Neural progenitor cell (in vitro differentiated cells): ENCODE results near the gene TCEA3. TPM values are rescaled to one million over a fixed set of nuclear protein-coding genes. Genes with fewer than 3 reads are reported as not detected.

Experiments used
- DNase-seq: peaks from one replicate; pipeline ENCODE4 v3.0.0-alpha.2; 2016; ENCODE audit warnings: low spot score
- H2AFZ ChIP-seq: fragments of 200-600 bp; sonication (generic); replicated peaks from 2 replicates; pipeline ENCODE4 v1.6.1; 2016; ENCODE audit warnings: antibody characterized with exemption
- H3F3A ChIP-seq: fragments of 200-600 bp; sonication (generic); 2 replicates; pipeline ENCODE4 v1.6.1; 2016; ENCODE audit warnings: antibody characterized with exemption, low read depth
- H3K27ac ChIP-seq: fragments of 200-600 bp; sonication (generic); 2 replicates; pipeline ENCODE4 v1.5.1; 2016; ENCODE audit warnings: mild to moderate bottlenecking
- H3K27me3 ChIP-seq: fragments of 200-600 bp; sonication (generic); 2 replicates; pipeline ENCODE4 v1.6.1; 2016; ENCODE audit warnings: mild to moderate bottlenecking, moderate library complexity
- H3K36me3 ChIP-seq: fragments of 200-600 bp; sonication (generic); 2 replicates; pipeline ENCODE4 v1.5.1; 2016
- H3K4me1 ChIP-seq: fragments of 200-600 bp; sonication (generic); 2 replicates; pipeline ENCODE4 v1.6.1; 2016; ENCODE audit warnings: mixed run types
- H3K4me2 ChIP-seq: fragments of 200-600 bp; sonication (generic); 2 replicates; pipeline ENCODE4 v1.6.1; 2016
- H3K4me3 ChIP-seq: fragments of 200-600 bp; sonication (generic); 2 replicates; pipeline ENCODE4 v1.5.1; 2016
- H3K79me2 ChIP-seq: fragments of 200-600 bp; sonication (generic); 2 replicates; pipeline ENCODE4 v1.6.1; 2016; ENCODE audit warnings: low read depth
- H3K9ac ChIP-seq: fragments of 200-600 bp; sonication (generic); 2 replicates; pipeline ENCODE4 v1.6.1; 2016
- H3K9me3 ChIP-seq: fragments of 200-600 bp; sonication (generic); 2 replicates; pipeline ENCODE4 v1.5.1; 2016; ENCODE audit warnings: low read depth
- H4K20me1 ChIP-seq: fragments of 200-600 bp; sonication (generic); 2 replicates; pipeline ENCODE4 v1.6.1; 2016; ENCODE audit warnings: low read depth
- H3K27ac Mint-ChIP-seq: 3 replicates; pipeline ENCODE4 v1.8.0; 2021; ENCODE audit warnings: mixed read lengths
- H3K27me3 Mint-ChIP-seq: 2 replicates; pipeline ENCODE4 v1.8.0; 2022; ENCODE audit warnings: low read depth, mild to moderate bottlenecking, inconsistent platforms, moderate library complexity, mixed read lengths; ENCODE audit not compliant: insufficient read depth
- H3K36me3 Mint-ChIP-seq: 3 replicates; pipeline ENCODE4 v1.8.0; 2021; ENCODE audit warnings: mixed read lengths
- H3K4me1 Mint-ChIP-seq: 3 replicates; pipeline ENCODE4 v1.8.0; 2021; ENCODE audit warnings: mixed read lengths
- H3K4me3 Mint-ChIP-seq: 3 replicates; pipeline ENCODE4 v1.8.0; 2021; ENCODE audit warnings: mild to moderate bottlenecking, moderate library complexity, mixed read lengths
- H3K9me3 Mint-ChIP-seq: 3 replicates; pipeline ENCODE4 v1.8.0; 2020; ENCODE audit warnings: mixed read lengths
- EZH2 ChIP-seq: fragments of 200-600 bp; sonication (generic); IDR thresholded peaks from 2 replicates; pipeline ENCODE4 v1.6.1; 2017; ENCODE audit warnings: antibody characterized with exemption, mild to moderate bottlenecking, moderate library complexity
- EZH2phosphoT487 ChIP-seq: fragments of 200-600 bp; sonication (generic); IDR thresholded peaks from 2 replicates; pipeline ENCODE4 v1.6.1; 2017; ENCODE audit warnings: antibody characterized with exemption
- total RNA-seq: library from RNA; depleted of rRNA; stranded (reverse); fragments of >200 nt; gene quantifications from 2 replicates; pipeline ENCODE4 v1.2.3, GENCODE V29; 2015; ENCODE audit warnings: low replicate concordance
- TF ChIP-seq, protein P1 (sequence below): fragments of 200-600 bp; sonication (generic); IDR thresholded peaks from 2 replicates; pipeline ENCODE4 v1.5.1; 2017; ENCODE audit warnings: antibody characterized with exemption, mild to moderate bottlenecking

Gene TCEA3
- total RNA-seq, 1 donor from 2014 or later, result 0.54 TPM

DNA sequence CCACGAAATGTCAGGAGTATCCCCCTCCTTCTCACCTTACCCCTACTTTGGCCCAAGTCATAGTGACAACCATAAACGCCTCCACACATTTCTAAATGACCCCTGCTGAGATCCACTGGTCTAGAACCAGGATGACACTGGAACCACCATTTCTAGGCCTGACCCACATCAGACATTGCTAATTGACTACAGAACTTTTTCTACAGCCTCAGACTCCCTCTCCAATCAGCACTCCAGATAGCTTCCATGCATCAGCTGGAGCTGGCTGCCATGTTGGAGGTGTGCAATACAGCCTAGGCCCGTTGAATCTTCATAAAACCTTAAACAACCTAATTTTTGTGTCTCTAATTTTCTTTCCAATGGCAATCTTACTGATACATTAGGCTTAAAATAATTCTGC is 18.6 kb downstream of the TCEA3 start:
- Mint-ChIP-seq H3K9me3 (no peaks in the 10 kb centered on the region), H3K4me3 (no peak overlapping the region), H3K36me3 (no peaks in the 10 kb centered on the region), H3K27ac (no peak overlapping the region), H3K27me3 (no peaks in the 10 kb centered on the region), H3K4me1 (peaks cover 16% of the 10 kb centered on the region)
- H3K9me3 ChIP-seq, result no peaks in the 10 kb centered on the region
- H3K4me1 ChIP-seq, result no peaks in the 10 kb centered on the region
- no peak overlapping the region for H2AFZ ChIP-seq
- no peaks in the 10 kb centered on the region for H3K36me3 ChIP-seq
- no peak overlapping the region for H3K9ac ChIP-seq
- no peak for DNase-seq
- H3K4me3 ChIP-seq, result no peak overlapping the region
- no peaks in the 10 kb centered on the region for H3K79me2 ChIP-seq
- peaks cover 98% of the 10 kb centered on the region for H3K27me3 ChIP-seq
- no peaks in the 10 kb centered on the region for H4K20me1 ChIP-seq
- TF ChIP-seq, protein P1, sequence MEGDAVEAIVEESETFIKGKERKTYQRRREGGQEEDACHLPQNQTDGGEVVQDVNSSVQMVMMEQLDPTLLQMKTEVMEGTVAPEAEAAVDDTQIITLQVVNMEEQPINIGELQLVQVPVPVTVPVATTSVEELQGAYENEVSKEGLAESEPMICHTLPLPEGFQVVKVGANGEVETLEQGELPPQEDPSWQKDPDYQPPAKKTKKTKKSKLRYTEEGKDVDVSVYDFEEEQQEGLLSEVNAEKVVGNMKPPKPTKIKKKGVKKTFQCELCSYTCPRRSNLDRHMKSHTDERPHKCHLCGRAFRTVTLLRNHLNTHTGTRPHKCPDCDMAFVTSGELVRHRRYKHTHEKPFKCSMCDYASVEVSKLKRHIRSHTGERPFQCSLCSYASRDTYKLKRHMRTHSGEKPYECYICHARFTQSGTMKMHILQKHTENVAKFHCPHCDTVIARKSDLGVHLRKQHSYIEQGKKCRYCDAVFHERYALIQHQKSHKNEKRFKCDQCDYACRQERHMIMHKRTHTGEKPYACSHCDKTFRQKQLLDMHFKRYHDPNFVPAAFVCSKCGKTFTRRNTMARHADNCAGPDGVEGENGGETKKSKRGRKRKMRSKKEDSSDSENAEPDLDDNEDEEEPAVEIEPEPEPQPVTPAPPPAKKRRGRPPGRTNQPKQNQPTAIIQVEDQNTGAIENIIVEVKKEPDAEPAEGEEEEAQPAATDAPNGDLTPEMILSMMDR, result no peak
- TF ChIP-seq EZH2 (no peak), EZH2phosphoT487 (no peak)
- no peak overlapping the region for H3K4me2 ChIP-seq
- H3K27ac ChIP-seq, result no peak overlapping the region
- no peaks in the 10 kb centered on the region for H3F3A ChIP-seq

DNA sequence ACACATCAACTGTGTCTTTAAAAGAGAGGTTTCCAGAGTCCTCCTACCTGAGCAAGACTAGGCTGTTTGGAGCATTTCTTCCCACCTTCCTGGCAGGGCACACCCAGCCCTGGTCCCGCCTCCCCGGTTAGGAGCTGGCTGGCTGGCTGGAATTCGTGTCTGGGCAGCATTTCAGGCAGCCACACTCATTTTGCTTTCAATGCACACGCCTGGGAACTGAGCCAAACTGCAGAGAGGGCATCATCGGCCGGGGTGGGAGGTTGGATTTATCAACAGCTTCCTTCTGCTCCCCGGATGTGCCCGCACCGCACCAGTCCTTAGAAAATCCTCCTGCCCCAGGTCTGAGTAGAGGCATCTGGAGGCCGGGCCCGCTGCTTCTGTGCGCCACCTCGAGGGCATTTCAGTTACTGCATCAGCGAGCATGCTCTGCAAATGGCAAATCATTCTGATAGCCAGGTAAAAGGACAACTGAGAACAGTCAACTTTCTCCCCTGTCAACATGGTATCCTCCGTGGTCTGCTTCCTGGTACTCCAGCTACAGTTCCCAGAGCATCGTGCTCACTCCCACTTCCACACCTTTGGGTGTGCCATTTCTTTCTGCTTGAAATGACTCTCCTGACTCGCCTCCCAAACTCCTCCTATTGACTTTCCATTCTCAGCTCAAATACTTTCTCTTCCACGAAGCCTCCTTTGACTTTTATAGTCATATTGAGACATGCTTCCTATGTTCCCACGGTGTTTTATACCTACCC is 20.6 kb downstream of the TCEA3 start:
- H2AFZ ChIP-seq, result peak overlapping the region; percentile 91
- peaks cover 98% of the 10 kb centered on the region for H3K27me3 ChIP-seq
- peaks cover 18% of the 10 kb centered on the region for H3K4me1 Mint-ChIP-seq
- no peaks in the 10 kb centered on the region for H3K36me3 Mint-ChIP-seq
- no peaks in the 10 kb centered on the region for H3F3A ChIP-seq
- H3K9me3 Mint-ChIP-seq, result no peaks in the 10 kb centered on the region
- TF ChIP-seq EZH2phosphoT487, result no peak
- TF ChIP-seq, protein P1, result peak; percentile 93
- H4K20me1 ChIP-seq, result no peaks in the 10 kb centered on the region
- no peak overlapping the region for H3K27ac Mint-ChIP-seq
- no peak overlapping the region for H3K27ac ChIP-seq
- no peak overlapping the region for H3K9ac ChIP-seq
- H3K4me3 ChIP-seq, result peak overlapping the region; percentile 16
- H3K9me3 ChIP-seq, result no peaks in the 10 kb centered on the region
- DNase-seq, result peak; percentile 85
- no peaks in the 10 kb centered on the region for H3K36me3 ChIP-seq
- H3K4me1 ChIP-seq, result no peaks in the 10 kb centered on the region
- peaks cover under 1% of the 10 kb centered on the region for H3K27me3 Mint-ChIP-seq
- H3K4me2 ChIP-seq, result peak overlapping the region; percentile 72
- H3K4me3 Mint-ChIP-seq, result peak overlapping the region; percentile 58
- no peaks in the 10 kb centered on the region for H3K79me2 ChIP-seq

DNA sequence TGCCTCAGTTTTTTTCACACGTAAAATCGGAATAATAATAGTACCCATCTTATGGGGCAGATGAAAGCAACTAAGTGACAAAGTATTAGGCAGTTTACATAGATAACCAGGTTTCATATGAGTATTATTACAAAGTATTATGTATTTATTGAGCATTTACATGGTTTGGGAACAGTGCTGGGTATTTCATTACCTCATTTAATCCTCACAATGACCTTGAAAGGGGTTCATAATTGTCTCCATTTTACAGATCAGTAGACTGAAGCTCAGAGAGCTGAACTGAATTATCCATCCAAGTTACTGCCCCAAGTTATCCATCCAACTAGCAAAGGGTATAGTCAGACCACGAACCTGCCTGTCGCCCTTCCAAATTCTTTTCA is 21.2 kb downstream of the TCEA3 start:
- no peak overlapping the region for H3K9ac ChIP-seq
- H3F3A ChIP-seq, result no peaks in the 10 kb centered on the region
- H3K9me3 ChIP-seq, result no peaks in the 10 kb centered on the region
- Mint-ChIP-seq H3K36me3 (no peaks in the 10 kb centered on the region), H3K27ac (no peak overlapping the region), H3K27me3 (peaks cover 2% of the 10 kb centered on the region), H3K4me3 (no peak overlapping the region), H3K9me3 (no peaks in the 10 kb centered on the region), H3K4me1 (peaks cover 18% of the 10 kb centered on the region)
- H3K27me3 ChIP-seq, result peaks cover 98% of the 10 kb centered on the region
- H4K20me1 ChIP-seq, result no peaks in the 10 kb centered on the region
- H3K4me2 ChIP-seq, result peak overlapping the region; percentile 72
- no peak overlapping the region for H3K4me3 ChIP-seq
- no peaks in the 10 kb centered on the region for H3K36me3 ChIP-seq
- TF ChIP-seq EZH2phosphoT487 (no peak), EZH2 (no peak)
- TF ChIP-seq, protein P1, result no peak
- H3K79me2 ChIP-seq, result no peaks in the 10 kb centered on the region
- no peak overlapping the region for H2AFZ ChIP-seq
- no peaks in the 10 kb centered on the region for H3K4me1 ChIP-seq
- no peak for DNase-seq
- H3K27ac ChIP-seq, result no peak overlapping the region
